GM19328 (cell line): ENCODE data around the gene POU4F2.
"Not testable (repeated sequence)": the region's sequence is repeated elsewhere in the genome, so short reads cannot be mapped to it uniquely, and the experiment has no call there.

Source experiments
- ATAC-seq: cut with Tn5 transposase; IDR thresholded peaks from one replicate; pipeline ENCODE4 v1.9.1; 2021; ENCODE audit warnings: mild to moderate bottlenecking, moderate library complexity; ENCODE audit not compliant: unreplicated experiment

The POU4F2 gene

DNA sequence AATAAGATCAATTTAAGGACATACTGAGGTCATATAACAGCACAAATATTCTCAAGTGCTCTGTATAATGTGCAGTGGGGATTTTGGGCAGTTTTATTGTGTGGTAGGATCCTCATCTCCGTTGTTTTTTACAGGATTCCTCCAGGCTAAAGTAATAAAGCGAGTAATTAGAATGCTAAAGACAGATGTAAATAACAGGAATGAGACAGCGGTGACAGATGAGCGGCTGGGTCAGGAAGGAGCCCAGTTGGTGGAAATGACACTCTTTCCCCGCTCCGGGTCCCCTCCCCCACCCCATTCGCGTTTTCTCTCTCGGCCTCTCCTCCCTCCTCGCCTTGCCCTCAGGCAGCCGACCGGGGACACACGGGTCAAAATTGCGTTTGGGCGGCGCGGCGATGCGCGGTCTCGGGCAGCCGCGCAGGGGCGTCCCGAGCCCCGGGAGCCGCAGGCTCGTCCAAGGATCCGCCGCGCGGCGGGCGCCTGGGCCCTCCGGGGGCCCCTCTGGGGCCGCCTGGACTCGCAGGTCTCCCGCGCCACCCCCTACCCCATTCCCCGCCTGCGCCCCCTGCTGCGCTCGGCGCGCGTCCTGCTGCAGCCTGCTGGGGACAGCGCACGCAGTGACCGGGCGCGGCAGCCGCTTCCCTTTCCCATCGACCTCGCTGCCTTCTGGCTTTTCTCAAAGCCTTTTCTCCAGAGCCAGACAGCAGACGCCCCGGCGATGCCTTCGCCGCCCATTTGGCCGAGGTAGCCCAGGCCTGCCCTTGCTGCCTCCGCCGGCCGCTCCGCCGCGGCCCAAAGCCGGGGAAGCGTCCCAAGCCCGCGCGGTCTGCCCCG is 16.2 kb downstream of the POU4F2 start:
- ATAC-seq = no peak

DNA sequence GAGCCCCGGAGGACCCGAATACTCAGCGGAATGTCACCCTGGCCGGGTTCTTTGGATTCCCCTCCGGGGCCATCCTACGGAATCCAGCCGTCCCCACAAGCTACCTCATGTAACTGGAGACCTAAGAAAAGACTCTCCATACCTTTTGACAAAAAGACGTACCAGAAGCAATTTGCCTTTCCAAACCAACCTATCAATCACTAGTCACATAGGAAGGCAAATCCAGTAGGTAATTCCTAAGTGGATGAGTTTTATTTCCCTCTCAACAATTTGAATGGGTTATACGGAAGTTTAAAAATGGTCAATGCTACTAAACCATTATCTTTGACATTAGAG is 16.8 kb downstream of the POU4F2 start:
- ATAC-seq = no peak

DNA sequence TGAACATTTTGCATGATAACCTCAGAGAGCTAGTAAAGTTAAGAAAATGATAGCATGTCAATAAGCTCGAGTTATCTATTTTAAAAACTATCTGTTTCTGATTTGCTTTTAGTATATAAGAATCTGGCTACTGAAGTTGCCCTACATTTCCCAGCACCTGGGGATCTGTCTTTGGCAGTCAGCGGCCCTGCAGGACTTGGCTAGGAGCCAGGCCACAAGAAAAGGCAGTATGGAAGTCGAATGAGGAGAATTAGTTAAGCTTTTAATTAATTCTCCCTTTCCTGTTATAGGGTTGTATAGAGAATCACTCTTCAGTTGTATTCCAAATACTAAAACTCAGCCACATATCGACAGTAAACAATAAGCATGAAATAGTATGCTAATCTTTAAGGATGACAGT is 22.7 kb downstream of the POU4F2 start:
- no peak for ATAC-seq

DNA sequence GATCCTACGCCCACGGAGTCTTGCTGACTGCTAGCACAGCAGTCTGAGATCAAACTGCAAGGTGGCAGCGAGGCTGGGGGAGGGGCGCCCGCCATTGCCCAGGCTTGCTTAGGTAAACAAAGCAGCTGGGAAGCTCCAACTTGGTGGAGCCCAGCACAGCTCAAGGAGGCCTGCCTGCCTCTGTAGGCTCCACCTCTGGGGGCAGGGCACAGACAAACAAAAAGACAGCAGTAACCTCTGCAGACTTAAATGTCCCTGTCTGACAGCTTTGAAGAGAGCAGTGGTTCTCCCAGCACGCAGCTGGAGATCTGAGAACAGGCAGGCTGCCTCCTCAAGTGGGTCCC is 25.2 kb downstream of the POU4F2 start:
- ATAC-seq = not testable (repeated sequence)

DNA sequence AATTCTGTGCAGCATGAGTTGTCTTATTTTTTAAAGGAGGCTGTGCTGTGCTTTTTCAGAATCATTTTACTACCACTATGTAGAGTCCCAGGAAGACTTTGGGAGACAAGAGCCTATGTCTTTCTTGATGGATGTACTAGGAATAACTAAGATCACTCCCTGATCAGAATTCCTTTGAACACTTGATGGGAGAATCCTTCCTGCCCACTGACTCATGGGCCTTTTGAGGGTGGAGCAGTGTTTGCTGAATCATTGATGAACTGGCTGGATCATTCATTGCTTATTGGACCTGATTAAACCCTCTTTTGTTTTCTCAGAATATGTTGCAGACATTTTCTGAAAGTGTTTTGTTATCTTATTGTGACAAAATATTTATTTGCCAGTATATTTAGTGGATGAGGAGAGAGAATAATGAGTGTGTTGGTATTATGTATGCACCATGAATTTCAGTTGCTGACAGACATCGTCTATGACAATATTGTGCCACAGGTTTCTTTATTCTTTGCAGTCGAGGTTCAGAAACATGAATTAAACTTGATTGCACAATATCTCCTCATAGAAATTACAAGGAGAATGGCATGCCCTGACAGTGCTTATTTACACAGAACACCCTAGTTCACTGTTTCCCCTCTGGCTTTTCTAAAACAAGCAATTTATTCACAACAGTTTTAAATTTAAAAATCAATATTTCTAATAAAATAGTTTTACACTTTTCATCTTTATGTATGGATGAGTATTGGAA is 36.3 kb downstream of the POU4F2 start:
- no peak for ATAC-seq
